PFSK-1 (cell line): ENCODE results near the gene ABCG1.

Source experiments
- FOXP2 ChIP-seq: optimal IDR thresholded peaks from 2 replicates; pipeline ENCODE3; 2011; ENCODE audit warnings: borderline replicate concordance, control low read depth, inconsistent platforms; ENCODE audit not compliant: insufficient read depth; ENCODE audit errors: extremely low read length, extremely low read depth
- POLR2AphosphoS5 ChIP-seq: IDR thresholded peaks from 2 replicates; pipeline ENCODE4 v1.6.1; 2012; ENCODE audit warnings: low read depth, mild to moderate bottlenecking, control low read depth, low read length, moderate library complexity
- REST ChIP-seq, 2 experiments: IDR thresholded peaks; 2 replicates each; pipeline versions ENCODE4 v1.6.1 to v1.8.0; 2011 to 2012; ENCODE audit warnings: low read depth in 2 of 2, low read length in 2 of 2, control low read depth in 1 of 2, inconsistent platforms in 1 of 2, mild to moderate bottlenecking in 1 of 2, moderate library complexity in 1 of 2; ENCODE audit not compliant: insufficient read depth in 1 of 2
- SIN3A ChIP-seq: IDR thresholded peaks from 2 replicates; pipeline ENCODE4 v1.6.1; 2012; ENCODE audit warnings: mild to moderate bottlenecking, low read length, moderate library complexity, borderline replicate concordance; ENCODE audit not compliant: insufficient read depth
- TAF1 ChIP-seq: IDR thresholded peaks from 2 replicates; pipeline ENCODE4 v1.6.1; 2012; ENCODE audit warnings: low read length, control low read depth, borderline replicate concordance; ENCODE audit not compliant: insufficient read depth

The ABCG1 gene

DNA sequence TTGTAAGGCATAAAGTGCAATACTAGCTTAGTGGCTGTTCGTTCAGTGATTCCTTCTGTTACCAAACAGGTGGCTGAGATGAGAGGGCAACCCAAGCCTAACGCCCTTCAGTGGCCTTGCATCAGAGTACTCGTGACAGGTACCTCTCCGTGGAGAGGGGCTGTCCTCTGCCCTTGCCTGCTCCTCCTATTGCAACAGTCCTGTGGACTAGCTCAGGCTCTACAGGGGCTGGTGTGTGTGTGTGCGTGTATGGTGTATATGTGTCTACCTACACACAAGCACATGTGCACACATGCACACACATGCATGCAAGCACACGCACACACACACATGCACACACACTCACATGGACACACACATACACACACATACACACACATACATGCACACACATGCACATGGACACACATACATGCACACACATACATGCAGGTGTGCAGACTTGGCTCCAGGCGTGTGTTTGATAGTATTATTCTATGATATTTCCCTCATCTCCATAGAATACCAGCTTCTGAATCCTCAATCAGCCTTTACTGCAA is 81.2 kb downstream of the ABCG1 start:
- no peak for TF ChIP-seq TAF1
- TF ChIP-seq FOXP2, result no peak
- TF ChIP-seq SIN3A, result no peak
- no peak for TF ChIP-seq REST (IDR thresholded peaks at IDR 0.05; ENCODE audit: insufficient read depth in 1 of 2, low read depth in 2 of 2, low read length in 2 of 2)
- TF ChIP-seq POLR2AphosphoS5, result no peak

DNA sequence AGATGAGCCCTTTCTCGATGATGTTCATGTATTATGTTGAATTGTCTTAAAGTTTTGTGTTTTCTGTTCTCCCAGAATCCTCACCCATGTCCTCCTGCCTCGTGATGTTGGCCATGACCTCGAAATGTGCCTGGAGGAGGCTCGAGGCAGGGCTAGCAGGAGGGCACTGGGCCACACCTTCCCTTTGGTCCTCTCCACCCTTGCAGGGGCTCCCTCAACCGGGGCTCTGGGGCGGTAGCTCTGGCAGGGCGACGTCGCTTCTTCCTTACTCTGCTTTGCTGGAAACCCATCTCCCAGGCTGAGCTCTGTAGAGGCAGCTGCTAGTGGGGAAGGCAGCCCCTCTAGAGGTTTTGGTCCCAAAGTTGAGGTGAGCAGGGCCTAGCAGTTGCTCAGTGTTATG is 82.0 kb downstream of the ABCG1 start:
- TF ChIP-seq POLR2AphosphoS5, result no peak
- no peak for TF ChIP-seq REST (IDR thresholded peaks at IDR 0.05; ENCODE audit: insufficient read depth in 1 of 2, low read depth in 2 of 2, low read length in 2 of 2)
- TF ChIP-seq FOXP2, result no peak
- TF ChIP-seq TAF1, result no peak
- TF ChIP-seq SIN3A, result no peak

DNA sequence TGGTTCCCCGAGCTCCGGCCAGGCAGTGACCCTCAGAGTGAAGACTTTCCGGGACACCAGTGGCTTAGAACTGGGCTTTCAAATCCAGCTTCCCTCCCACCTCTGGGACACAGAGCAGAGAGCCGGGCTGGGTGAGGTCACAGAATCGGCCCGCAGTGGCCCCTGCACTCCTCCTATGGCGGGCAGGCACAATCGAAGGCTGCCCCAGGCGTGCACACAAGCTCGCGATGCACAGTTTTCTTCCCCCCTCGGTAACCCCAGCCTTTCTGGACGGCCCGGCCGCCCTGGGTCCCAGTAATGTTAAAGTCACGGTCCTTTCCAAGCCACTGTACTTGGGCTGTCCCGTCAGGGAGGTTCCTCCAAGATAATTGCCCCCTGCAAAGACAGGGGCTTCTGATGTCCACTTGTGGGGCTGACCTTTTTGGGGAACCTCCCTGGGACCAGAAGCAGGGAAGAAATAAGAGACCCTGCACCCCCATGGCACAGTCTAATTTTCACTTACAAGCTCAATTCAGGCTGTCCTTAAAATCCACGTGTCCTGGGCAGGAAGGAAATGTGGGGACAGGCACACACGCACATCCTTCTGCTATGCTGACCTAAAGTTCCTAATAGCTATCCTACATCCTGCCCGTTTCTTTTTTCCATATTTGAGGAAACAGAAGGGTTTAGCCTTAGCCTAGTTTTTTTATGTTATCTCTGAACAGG is 82.6 kb downstream of the ABCG1 start:
- TF ChIP-seq FOXP2 (no peak), TAF1 (no peak), POLR2AphosphoS5 (no peak), SIN3A (no peak), REST (IDR thresholded peaks at IDR 0.05; ENCODE audit: insufficient read depth in 1 of 2, low read depth in 2 of 2, low read length in 2 of 2) (no peak)

GRCh38 chr21:42302076-42302650 is 83.2 kb downstream of the ABCG1 start:
- TF ChIP-seq REST (IDR thresholded peaks at IDR 0.05; ENCODE audit: insufficient read depth in 1 of 2, low read depth in 2 of 2, low read length in 2 of 2) (no peak), FOXP2 (no peak), TAF1 (no peak), POLR2AphosphoS5 (no peak), SIN3A (no peak)
